Panc1 (cell line): Measurements from ENCODE around the gene MYO3B. TPM values are rescaled to one million over a fixed set of nuclear protein-coding genes. Genes with fewer than 3 reads are reported as not detected.

Experiments used
- ATAC-seq: fragments of 200-7000 bp; cut with Tn5 transposase; 2 replicates; pipeline ENCODE4 v1.9.1; 2020; ENCODE audit warnings: mild to moderate bottlenecking, moderate library complexity
- BruUV-seq: library from RNA; stranded (reverse); fragments of 400-500 nt; replicated peaks from 2 replicates; lab custom pipeline; 2021; lab: Mats Ljungman, UMichigan
- CTCF ChIA-PET: fragments of 300-600 bp; sonication (Branson Sonifier 250); formaldehyde crosslinking; loops from one replicate; lab custom pipeline; 2022; ENCODE audit warnings: antibody characterized with exemption; lab: Charles Lee
- POLR2A ChIA-PET: fragments of 300-600 bp; sonication (Branson Sonifier 250); formaldehyde crosslinking; loops from one replicate; lab custom pipeline; 2022; ENCODE audit warnings: antibody characterized with exemption; lab: Charles Lee
- DNase-seq: peaks from one replicate; pipeline ENCODE4 v3.0.0-alpha.2; 2010; ENCODE audit warnings: low read depth, low spot score
- H3K27ac ChIP-seq: 2 replicates; pipeline ENCODE4 v1.5.1; 2011; ENCODE audit warnings: mild to moderate bottlenecking, low read length, inconsistent platforms
- H3K27me3 ChIP-seq: fragments of 200-500 bp; sonication (Bioruptor generic); 2 replicates; pipeline ENCODE4 v1.6.0; 2014; ENCODE audit warnings: low read length, inconsistent platforms; ENCODE audit not compliant: control insufficient read depth, insufficient read depth
- H3K36me3 ChIP-seq: fragments of 200-500 bp; sonication (Bioruptor generic); 2 replicates; pipeline ENCODE4 v1.5.1; 2014; ENCODE audit warnings: inconsistent platforms, mild to moderate bottlenecking, low read length, moderate library complexity; ENCODE audit not compliant: control insufficient read depth, insufficient read depth
- H3K4me1 ChIP-seq: 2 replicates; pipeline ENCODE4 v1.5.1; 2011; ENCODE audit warnings: inconsistent platforms, mild to moderate bottlenecking, low read length, moderate library complexity; ENCODE audit not compliant: control insufficient read depth, insufficient read depth
- H3K4me3 ChIP-seq, 2 experiments: 2 replicates each; pipeline ENCODE4 v1.5.1; 2011 to 2012; ENCODE audit warnings: low read depth in 2 of 2, low read length in 2 of 2, mild to moderate bottlenecking in 2 of 2, inconsistent platforms in 1 of 2, moderate library complexity in 1 of 2
- H3K9me3 ChIP-seq: fragments of 200-500 bp; sonication (Bioruptor generic); 2 replicates; pipeline ENCODE4 v1.5.1; 2014; ENCODE audit warnings: low read depth, mild to moderate bottlenecking, inconsistent platforms, low read length, moderate library complexity; ENCODE audit not compliant: control insufficient read depth, insufficient read depth
- CTCF ChIP-seq: fragments of 450-650 bp; IDR thresholded peaks from 2 replicates; pipeline ENCODE4 v1.5.1; 2017; ENCODE audit warnings: mild to moderate bottlenecking
- POLR2AphosphoS5 ChIP-seq: IDR thresholded peaks from 2 replicates; pipeline ENCODE4 v1.6.1; 2012; ENCODE audit warnings: mild to moderate bottlenecking, low read depth, low read length, moderate library complexity
- REST ChIP-seq, 2 experiments: IDR thresholded peaks; 2 replicates each; pipeline ENCODE4 v1.6.1; 2011 to 2012; ENCODE audit warnings: low read depth in 2 of 2, control low read depth in 1 of 2, low read length in 1 of 2, mild to moderate bottlenecking in 1 of 2, moderate library complexity in 1 of 2; ENCODE audit not compliant: insufficient read depth in 1 of 2
- SIN3A ChIP-seq: IDR thresholded peaks from 2 replicates; pipeline ENCODE4 v1.6.1; 2012; ENCODE audit warnings: low read depth, mild to moderate bottlenecking, low read length, moderate library complexity, borderline replicate concordance; ENCODE audit not compliant: insufficient read depth
- TCF7L2 ChIP-seq: IDR thresholded peaks from 2 replicates; pipeline ENCODE4 v1.6.1; 2011; ENCODE audit warnings: mild to moderate bottlenecking, low read depth, low read length, inconsistent platforms
- in situ Hi-C: cut with HindIII; loops from 2 replicates; pipeline ENCODE4 v1.10.0; 2016; ENCODE audit warnings: low sequenced_read_pairs, low pct_unique_long_range_greater_than_20kb
- intact Hi-C: fragments of 100-400 bp; cut with micrococcal nuclease; formaldehyde crosslinking; loops from one replicate; pipeline ENCODE4 v1.10.0; 2022; ENCODE audit not compliant: unreplicated experiment
- total RNA-seq: library from RNA; stranded (reverse); gene quantifications from one replicate; pipeline ENCODE4 v1.2.1, GENCODE V29; 2021; ENCODE audit not compliant: unreplicated experiment

Gene MYO3B
- total RNA-seq, 1 experiment from 2014 or later: 0.05 TPM

- intact Hi-C loops (no loop called here), in situ Hi-C loops (no loop called here)
- Histone ChIP-seq H3K9me3 (no peaks in the 10 kb centered on the region), H3K27ac (no peak overlapping the region), H3K27me3 (peaks cover 9% of the 10 kb centered on the region), H3K4me3 (no peak overlapping the region), H3K36me3 (no peaks in the 10 kb centered on the region), H3K4me1 (no peaks in the 10 kb centered on the region)
- ChIA-PET CTCF (no interaction called here), POLR2A (no interaction called here)
- no peak for ATAC-seq
- BruUV-seq: no TSS peak
- DNase-seq: no peak
- no peak for TF ChIP-seq CTCF
These were observed 154.9 kb downstream of the MYO3B start for GRCh38 chr2:170332676-170333402.

GRCh38 chr2:170335351-170335750, 157.4 kb downstream of the MYO3B start:
- BruUV-seq: no TSS peak
- ChIA-PET POLR2A (no interaction called here), CTCF (no interaction called here)
- no peaks in the 10 kb centered on the region for H3K36me3 ChIP-seq
- no peak for DNase-seq
- ATAC-seq: no peak
- no peaks in the 10 kb centered on the region for H3K9me3 ChIP-seq
- H3K27ac ChIP-seq: no peak overlapping the region
- in situ Hi-C loops (no loop called here), intact Hi-C loops (no loop called here)
- no peak overlapping the region for H3K4me3 ChIP-seq
- TF ChIP-seq CTCF: no peak
- peaks cover 9% of the 10 kb centered on the region for H3K27me3 ChIP-seq
- H3K4me1 ChIP-seq: no peaks in the 10 kb centered on the region

GRCh38 chr2:170336408-170336807, 158.5 kb downstream of the MYO3B start:
- Histone ChIP-seq H3K9me3 (no peaks in the 10 kb centered on the region), H3K27me3 (peaks cover 9% of the 10 kb centered on the region), H3K27ac (no peak overlapping the region), H3K4me3 (no peak overlapping the region), H3K4me1 (no peaks in the 10 kb centered on the region), H3K36me3 (no peaks in the 10 kb centered on the region)
- ChIA-PET CTCF (no interaction called here), POLR2A (no interaction called here)
- no TSS peak for BruUV-seq
- in situ Hi-C loops: no loop called here
- ATAC-seq (no peak), DNase-seq (no peak)
- TF ChIP-seq TCF7L2 (no peak), SIN3A (no peak), REST (IDR thresholded peaks at IDR 0.05; ENCODE audit: insufficient read depth in 1 of 2, low read depth in 2 of 2, low read length in 1 of 2) (no peak), CTCF (no peak), POLR2AphosphoS5 (no peak)
- intact Hi-C loops: no loop called here
